ENCODE data around the gene ATP13A3. TPM values are rescaled to one million over a fixed set of nuclear protein-coding genes. Genes with fewer than 3 reads are reported as not detected.

ATP13A3 gene
- total and polyA plus RNA-seq, 2 of the 4 experiments (the other 2 are of a cell fraction) = 48.1 to 154 TPM

GRCh38 chr3:194424953-194425352, 61.8 kb downstream of the ATP13A3 start:
- H3K9me1 ChIP-seq (ENCODE audit: insufficient read depth, low read length) = peaks cover 6% of the 10 kb centered on the region
- no peak overlapping the region for H3K23ac ChIP-seq (ENCODE audit: low read depth, low read length)
- no peak overlapping the region for H4K8ac ChIP-seq (ENCODE audit: low read depth in 2 of 2, low read length in 2 of 2)
- ATAC-seq (ENCODE audit: low read depth) = no peak
- no peak overlapping the region for H3K27ac ChIP-seq (ENCODE audit: insufficient read depth, low read length)
- intact Hi-C loops (cut with micrococcal nuclease) = loop anchor here (5.0 kb wide), 1 partner anchor 37 kb away; no protein-coding TSS in a partner anchor
- H3K36me3 ChIP-seq (ENCODE audit: control insufficient read depth, insufficient read depth, low read length) = peaks cover 32% of the 10 kb centered on the region
- dilution Hi-C loops (cut with HindIII; ENCODE audit: low sequenced_read_pairs, unreplicated experiment) = no loop called here
- H3K4ac ChIP-seq (ENCODE audit: low read depth, low read length) = no peak overlapping the region
- no peak overlapping the region for H2BK15ac ChIP-seq (ENCODE audit: low read depth, low read length)
- H2AK9ac ChIP-seq (replicated peaks; ENCODE audit: low read depth, low read length, poor library complexity) = no peak overlapping the region
- no peak for DNase-seq
- H3K9me3 ChIP-seq (ENCODE audit: control insufficient read depth, insufficient read depth, low read length) = no peaks in the 10 kb centered on the region
- no peak overlapping the region for H2AFZ ChIP-seq (replicated peaks; ENCODE audit: low read length, poor library complexity)
- no peak overlapping the region for H2BK5ac ChIP-seq (ENCODE audit: low read depth, low read length, poor library complexity, severe bottlenecking)
- H3K14ac ChIP-seq (replicated peaks; ENCODE audit: low read depth, low read length) = no peak overlapping the region
- no peaks in the 10 kb centered on the region for H3K27me3 ChIP-seq (ENCODE audit: control insufficient read depth, insufficient read depth, low read length)
- H3K4me1 ChIP-seq (ENCODE audit: control insufficient read depth, insufficient read depth, low read length) = peaks cover 8% of the 10 kb centered on the region
- no peak overlapping the region for H3K4me2 ChIP-seq (ENCODE audit: low read depth, low read length)
- H3K9ac ChIP-seq (ENCODE audit: low read depth, low read length) = no peak overlapping the region
- ChIA-PET CTCF (no interaction called here), POLR2A (ENCODE audit: unreplicated experiment) (no interaction called here)
- no peak overlapping the region for H2BK120ac ChIP-seq (ENCODE audit: low read depth, low read length)
- H4K91ac ChIP-seq (ENCODE audit: insufficient read depth, low read depth, low read length) = no peak overlapping the region
- H2BK20ac ChIP-seq (ENCODE audit: low read depth, low read length) = no peak overlapping the region
- WGBS, 2 experiments (ENCODE audit: extremely low coverage in 2 of 2, insufficient read length in 1 of 2) = no CpG with 5 or more reads among the region's 7 CpGs
- in situ Hi-C loops (cut with MboI; ENCODE audit: low sequenced_read_pairs) = no loop called here
- H3K56ac ChIP-seq (ENCODE audit: extremely low read depth, insufficient read depth, low read length) = no peak overlapping the region
- peaks cover 46% of the 10 kb centered on the region for H4K20me1 ChIP-seq (ENCODE audit: insufficient read depth, low read length)
- no peak overlapping the region for H3K4me3 ChIP-seq (ENCODE audit: insufficient read depth, low read depth, low read length)
- H3K18ac ChIP-seq (ENCODE audit: low read depth, low read length) = no peak overlapping the region
- H3K79me1 ChIP-seq (ENCODE audit: low read depth in 1 of 2, low read length in 2 of 2) = peaks cover 16 to 44% of the 10 kb centered on the region in 2 experiments
- H4K5ac ChIP-seq (ENCODE audit: low read depth, low read length) = no peak overlapping the region
- no peak overlapping the region for H2AK5ac ChIP-seq (ENCODE audit: low read depth, low read length)
- TF ChIP-seq RCOR1 (IDR thresholded peaks at IDR 0.05; ENCODE audit: insufficient replicate concordance, low read length) (no peak), RFX5 (IDR thresholded peaks at IDR 0.05; ENCODE audit: low read depth, low read length) (no peak), CEBPB (IDR thresholded peaks at IDR 0.05; ENCODE audit: low read depth, low read length) (no peak), RAD21 (IDR thresholded peaks at IDR 0.05; ENCODE audit: low read length) (no peak), MAZ (IDR thresholded peaks at IDR 0.05; ENCODE audit: borderline replicate concordance, low read depth, low read length) (no peak), POLR2A (IDR thresholded peaks at IDR 0.05; ENCODE audit: low read depth, low read length) (no peak), NFE2L2 (IDR thresholded peaks at IDR 0.05; ENCODE audit: low read depth, low read length) (no peak), SMC3 (IDR thresholded peaks at IDR 0.05; ENCODE audit: low read depth, low read length) (no peak)
- no TSS peak for BruUV-seq (replicated peaks)

Measured in IMR-90 (cell line).